ENCODE results near the gene TMEM38A. TPM values are rescaled to one million over a fixed set of nuclear protein-coding genes. Genes with fewer than 3 reads are reported as not detected.

The TMEM38A gene
- total RNA-seq, 1 donor from 2014 or later = 8.0 TPM

- Mint-ChIP-seq H3K9me3 (no peaks in the 10 kb centered on the region), H3K4me1 (ENCODE audit: unreplicated experiment) (peaks cover 46% of the 10 kb centered on the region), H3K27me3 (no peaks in the 10 kb centered on the region), H3K27ac (no peak overlapping the region), H3K4me3 (no peak overlapping the region), H3K36me3 (no peaks in the 10 kb centered on the region)
- no peak for TF ChIP-seq CTCF (conservative IDR thresholded peaks at IDR 0.05)
- DNase-seq (ENCODE audit: extremely low spot score, unreplicated experiment) = no peak
Measured at GRCh38 chr19:16618248-16618647, 42.7 kb upstream of the TMEM38A start.

- no peak for DNase-seq (ENCODE audit: extremely low spot score, unreplicated experiment)
- H3K27ac Mint-ChIP-seq = peak overlapping the region; percentile 53
- H3K4me3 Mint-ChIP-seq = no peak overlapping the region
- peaks cover 40% of the 10 kb centered on the region for H3K4me1 Mint-ChIP-seq (ENCODE audit: unreplicated experiment)
- no peak for TF ChIP-seq CTCF (conservative IDR thresholded peaks at IDR 0.05)
- H3K27me3 Mint-ChIP-seq = no peaks in the 10 kb centered on the region
- no peaks in the 10 kb centered on the region for H3K36me3 Mint-ChIP-seq
- no peaks in the 10 kb centered on the region for H3K9me3 Mint-ChIP-seq
Measured at GRCh38 chr19:16619457-16619856, 41.5 kb upstream of the TMEM38A start.

GRCh38 chr19:16620018-16620417 lies 40.9 kb upstream of the TMEM38A start:
- TF ChIP-seq CTCF (conservative IDR thresholded peaks at IDR 0.05) = no peak
- no peak for DNase-seq (ENCODE audit: extremely low spot score, unreplicated experiment)
- Mint-ChIP-seq H3K27ac (no peak overlapping the region), H3K4me3 (no peak overlapping the region), H3K4me1 (ENCODE audit: unreplicated experiment) (peaks cover 37% of the 10 kb centered on the region), H3K36me3 (no peaks in the 10 kb centered on the region), H3K9me3 (no peaks in the 10 kb centered on the region), H3K27me3 (no peaks in the 10 kb centered on the region)

- no peaks in the 10 kb centered on the region for H3K36me3 Mint-ChIP-seq
Measured at GRCh38 chr19:16620584-16620983, 40.4 kb upstream of the TMEM38A start.

GRCh38 chr19:16621165-16621800 lies 39.7 kb upstream of the TMEM38A start:
- TF ChIP-seq CTCF (conservative IDR thresholded peaks at IDR 0.05) = no peak
- Mint-ChIP-seq H3K9me3 (no peaks in the 10 kb centered on the region), H3K27ac (peak overlapping the region; percentile 29), H3K4me3 (no peak overlapping the region), H3K27me3 (no peaks in the 10 kb centered on the region), H3K4me1 (ENCODE audit: unreplicated experiment) (peaks cover 43% of the 10 kb centered on the region), H3K36me3 (no peaks in the 10 kb centered on the region)
- DNase-seq (ENCODE audit: extremely low spot score, unreplicated experiment) = no peak

More at GRCh38 chr19:16620584-16620983, 40.4 kb upstream of the TMEM38A start:
- no peaks in the 10 kb centered on the region for H3K27me3 Mint-ChIP-seq
- H3K4me3 Mint-ChIP-seq = no peak overlapping the region
- TF ChIP-seq CTCF (conservative IDR thresholded peaks at IDR 0.05) = no peak
- peaks cover 38% of the 10 kb centered on the region for H3K4me1 Mint-ChIP-seq (ENCODE audit: unreplicated experiment)
- H3K9me3 Mint-ChIP-seq = no peaks in the 10 kb centered on the region
- no peak for DNase-seq (ENCODE audit: extremely low spot score, unreplicated experiment)
- H3K27ac Mint-ChIP-seq = no peak overlapping the region
